GM12878 (cell line): Measurements from ENCODE around the gene TNFAIP3. TPM values are rescaled to one million over a fixed set of nuclear protein-coding genes. Genes with fewer than 3 reads are reported as not detected.
A peak's percentile ranks its signal among the peaks of the same experiment; 100 is the strongest.

ENCODE experiments used
- ATAC-seq: fragments of 200-7000 bp; cut with Tn5 transposase; 3 replicates; pipeline ENCODE4 v1.9.1; 2020; ENCODE audit warnings: mild to moderate bottlenecking, moderate library complexity
- BruUV-seq: library from RNA; stranded (reverse); fragments of 400-500 nt; replicated peaks from 2 replicates; lab custom pipeline; 2021; lab: Mats Ljungman, UMichigan
- CTCF ChIA-PET: fragments of 300-600 bp; sonication (Branson Sonifier 250); formaldehyde crosslinking; extraction: SDS; loops from one replicate; lab custom pipeline; 2021; ENCODE audit warnings: inconsistent platforms; lab: Yijun Ruan, JAX
- POLR2A ChIA-PET: fragments of 350-600 bp; formaldehyde crosslinking; extraction: SDS; loops from one replicate; lab custom pipeline; 2021; ENCODE audit warnings: inconsistent platforms; lab: Charles Lee
- RAD21 ChIA-PET: fragments of 300-600 bp; sonication (Branson Sonifier 250); formaldehyde crosslinking; loops from one replicate; lab custom pipeline; 2023; ENCODE audit warnings: antibody characterized with exemption; ENCODE audit not compliant: unreplicated experiment; lab: Charles Lee
- SMC1A ChIA-PET: fragments of 300-600 bp; sonication (Branson Sonifier 250); formaldehyde crosslinking; loops from one replicate; lab custom pipeline; 2023; ENCODE audit not compliant: unreplicated experiment, uncharacterized antibody; lab: Charles Lee
- DNase-seq: peaks from one replicate; pipeline ENCODE4 v3.0.0-alpha.2; 2011; ENCODE audit warnings: low read depth, low spot score
- FAIRE-seq: peaks from 3 replicates; lab custom pipeline; 2011; peaks lifted over from hg19 to GRCh38; lab: Jason Lieb, UNC
- H2AFZ ChIP-seq: 2 replicates; pipeline ENCODE4 v1.6.0; 2011; ENCODE audit warnings: low read depth, low read length, control low read depth; ENCODE audit not compliant: control insufficient read depth
- H3K27ac ChIP-seq: 2 replicates; pipeline ENCODE4 v1.5.1; 2011; ENCODE audit warnings: control low read depth; ENCODE audit not compliant: control insufficient read depth, insufficient read depth
- H3K27me3 ChIP-seq, 2 experiments: replicated peaks in 1 of 2; 2 replicates each; pipeline versions ENCODE4 v1.6.0 to v1.6.1; 2011; ENCODE audit warnings: low read length in 1 of 2; ENCODE audit not compliant: control insufficient read depth in 2 of 2, insufficient read depth in 2 of 2
- H3K36me3 ChIP-seq, 2 experiments: 2 replicates each; pipeline ENCODE4 v1.5.1; 2011; ENCODE audit warnings: low read length in 1 of 2; ENCODE audit not compliant: control insufficient read depth in 2 of 2, insufficient read depth in 2 of 2
- H3K4me1 ChIP-seq: 2 replicates; pipeline ENCODE4 v1.6.1; 2011; ENCODE audit warnings: mild to moderate bottlenecking, low read length, moderate library complexity, mixed read lengths; ENCODE audit not compliant: control insufficient read depth, insufficient read depth
- H3K4me2 ChIP-seq: 2 replicates; pipeline ENCODE4 v1.6.0; 2011; ENCODE audit warnings: control low read depth; ENCODE audit not compliant: control insufficient read depth, insufficient read depth
- H3K4me3 ChIP-seq: fragments of 200-600 bp; sonication (generic); 2 replicates; pipeline ENCODE4 v1.5.1; 2016
- H3K79me2 ChIP-seq: 2 replicates; pipeline ENCODE4 v1.6.0; 2011; ENCODE audit warnings: low read length; ENCODE audit not compliant: control insufficient read depth, insufficient read depth
- H3K9ac ChIP-seq: 2 replicates; pipeline ENCODE4 v1.8.0; 2011; ENCODE audit warnings: low read length, control low read depth, mixed read lengths; ENCODE audit not compliant: control insufficient read depth, insufficient read depth
- H3K9me3 ChIP-seq: replicated peaks from 3 replicates; pipeline ENCODE4 v1.5.1; 2011; ENCODE audit warnings: mild to moderate bottlenecking, low read length; ENCODE audit not compliant: control insufficient read depth, insufficient read depth
- H4K20me1 ChIP-seq: 2 replicates; pipeline ENCODE4 v1.6.0; 2011; ENCODE audit not compliant: control insufficient read depth, insufficient read depth
- MTA3 ChIP-seq: IDR thresholded peaks from 2 replicates; pipeline ENCODE4 v1.6.1; 2012; ENCODE audit warnings: low read length, inconsistent platforms, borderline replicate concordance
- POLR2A ChIP-seq: IDR thresholded peaks from 2 replicates; pipeline ENCODE4 v1.6.1; 2011; ENCODE audit warnings: low read depth, mild to moderate bottlenecking, low read length
- RUNX3 ChIP-seq: IDR thresholded peaks from 2 replicates; pipeline ENCODE4 v1.6.1; 2012; ENCODE audit warnings: low read length, inconsistent platforms
- SREBF1 ChIP-seq: IDR thresholded peaks from 2 replicates; pipeline ENCODE4 v1.6.1; 2012; ENCODE audit warnings: mild to moderate bottlenecking, low read length
- WGBS: methylation state at CpG from one replicate; pipeline ENCODE4 v1.1.6; 2016; ENCODE audit warnings: low lambda C conversion rate; ENCODE audit not compliant: insufficient replicate concordance, insufficient coverage; ENCODE audit errors: missing lambda C conversion rate; 5-methylcytosine and 5-hydroxymethylcytosine counted together
- in situ Hi-C: fragments of 300-500 bp; cut with MboI; formaldehyde crosslinking; loops from 9 replicates; pipeline ENCODE4 v1.14.3; 2018; ENCODE audit warnings: mixed read lengths
- intact Hi-C: fragments of 100-400 bp; cut with micrococcal nuclease; formaldehyde crosslinking; loops from one replicate; pipeline ENCODE4 v1.14.2; 2022; ENCODE audit not compliant: unreplicated experiment
- polyA plus RNA-seq, 11 experiments: library from polyadenylated mRNA; depleted of rRNA in 4 of 11; unstranded in 6 of 11; stranded (reverse) in 5 of 11; fragments of >200 nt; fragmentation: Nextera tagmentation in 4 of 11; fragmentation: Illumina TruSeq in 1 of 11; extraction: Ambion mirVana in 4 of 11; extraction: Trizol in 1 of 11; gene quantifications; 1 replicate in 1 of 11; 2 replicates in 10 of 11; pipeline versions ENCODE4 v1.2.1 to v1.2.3, GENCODE V29; 2011 to 2016; ENCODE audit warnings: inconsistent platforms in 2 of 11, missing spikeins in 2 of 11, low read depth in 1 of 11
- total RNA-seq, 4 experiments: library from RNA; depleted of rRNA in 3 of 4; stranded (reverse); fragments of >200 nt in 3 of 4; fragmentation: Illumina TruSeq in 1 of 4; extraction: Trizol in 1 of 4; gene quantifications; 2 replicates each; pipeline versions ENCODE4 v1.2.1 to v1.2.3, GENCODE V29; 2013 to 2021
- TF ChIP-seq, protein P1 (sequence below): fragments of 450-650 bp; IDR thresholded peaks from 2 replicates; pipeline ENCODE4 v1.6.1; 2017; ENCODE audit warnings: mild to moderate bottlenecking, moderate library complexity
- TF ChIP-seq, protein P2 (sequence below): fragments of 450-650 bp; IDR thresholded peaks from 2 replicates; pipeline ENCODE4 v1.6.1; 2016; ENCODE audit warnings: mild to moderate bottlenecking
- TF ChIP-seq, protein P3 (sequence below): fragments of 450-650 bp; IDR thresholded peaks from 2 replicates; pipeline ENCODE4 v1.6.1; 2017; ENCODE audit warnings: low read depth, mild to moderate bottlenecking, moderate library complexity
- TF ChIP-seq, protein P4 (sequence below): IDR thresholded peaks from 2 replicates; pipeline ENCODE4 v1.6.1; 2011; ENCODE audit warnings: mild to moderate bottlenecking, low read depth, low read length, moderate library complexity; ENCODE audit not compliant: insufficient replicate concordance

The TNFAIP3 gene
- total and polyA plus RNA-seq, 10 of the 15 experiments (the other 5 are each of a cell fraction or from before 2014, with no cell fraction given) = 18.0 to 350 (median 127) TPM

DNA sequence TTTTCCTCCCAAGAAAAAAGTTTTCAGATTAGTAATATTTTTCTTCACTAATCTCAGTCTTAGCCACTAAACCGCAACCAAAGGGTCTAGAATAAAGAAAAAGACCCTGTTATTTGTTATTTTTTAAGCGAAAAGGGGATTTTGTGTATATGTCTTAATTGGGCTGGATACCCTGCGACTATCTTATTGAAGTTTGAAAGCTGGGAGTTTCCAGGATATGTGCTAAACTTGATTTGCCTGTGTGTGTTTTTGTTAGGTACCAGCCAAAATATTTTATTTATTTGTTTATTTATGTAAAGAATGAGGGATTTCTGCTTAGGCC lies 52.4 kb downstream of the TNFAIP3 start (continued):
- TF ChIP-seq, protein P1, sequence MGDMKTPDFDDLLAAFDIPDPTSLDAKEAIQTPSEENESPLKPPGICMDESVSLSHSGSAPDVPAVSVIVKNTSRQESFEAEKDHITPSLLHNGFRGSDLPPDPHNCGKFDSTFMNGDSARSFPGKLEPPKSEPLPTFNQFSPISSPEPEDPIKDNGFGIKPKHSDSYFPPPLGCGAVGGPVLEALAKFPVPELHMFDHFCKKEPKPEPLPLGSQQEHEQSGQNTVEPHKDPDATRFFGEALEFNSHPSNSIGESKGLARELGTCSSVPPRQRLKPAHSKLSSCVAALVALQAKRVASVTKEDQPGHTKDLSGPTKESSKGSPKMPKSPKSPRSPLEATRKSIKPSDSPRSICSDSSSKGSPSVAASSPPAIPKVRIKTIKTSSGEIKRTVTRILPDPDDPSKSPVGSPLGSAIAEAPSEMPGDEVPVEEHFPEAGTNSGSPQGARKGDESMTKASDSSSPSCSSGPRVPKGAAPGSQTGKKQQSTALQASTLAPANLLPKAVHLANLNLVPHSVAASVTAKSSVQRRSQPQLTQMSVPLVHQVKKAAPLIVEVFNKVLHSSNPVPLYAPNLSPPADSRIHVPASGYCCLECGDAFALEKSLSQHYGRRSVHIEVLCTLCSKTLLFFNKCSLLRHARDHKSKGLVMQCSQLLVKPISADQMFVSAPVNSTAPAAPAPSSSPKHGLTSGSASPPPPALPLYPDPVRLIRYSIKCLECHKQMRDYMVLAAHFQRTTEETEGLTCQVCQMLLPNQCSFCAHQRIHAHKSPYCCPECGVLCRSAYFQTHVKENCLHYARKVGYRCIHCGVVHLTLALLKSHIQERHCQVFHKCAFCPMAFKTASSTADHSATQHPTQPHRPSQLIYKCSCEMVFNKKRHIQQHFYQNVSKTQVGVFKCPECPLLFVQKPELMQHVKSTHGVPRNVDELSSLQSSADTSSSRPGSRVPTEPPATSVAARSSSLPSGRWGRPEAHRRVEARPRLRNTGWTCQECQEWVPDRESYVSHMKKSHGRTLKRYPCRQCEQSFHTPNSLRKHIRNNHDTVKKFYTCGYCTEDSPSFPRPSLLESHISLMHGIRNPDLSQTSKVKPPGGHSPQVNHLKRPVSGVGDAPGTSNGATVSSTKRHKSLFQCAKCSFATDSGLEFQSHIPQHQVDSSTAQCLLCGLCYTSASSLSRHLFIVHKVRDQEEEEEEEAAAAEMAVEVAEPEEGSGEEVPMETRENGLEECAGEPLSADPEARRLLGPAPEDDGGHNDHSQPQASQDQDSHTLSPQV = no peak
- TF ChIP-seq, all 136 proteins: peak for 13

DNA sequence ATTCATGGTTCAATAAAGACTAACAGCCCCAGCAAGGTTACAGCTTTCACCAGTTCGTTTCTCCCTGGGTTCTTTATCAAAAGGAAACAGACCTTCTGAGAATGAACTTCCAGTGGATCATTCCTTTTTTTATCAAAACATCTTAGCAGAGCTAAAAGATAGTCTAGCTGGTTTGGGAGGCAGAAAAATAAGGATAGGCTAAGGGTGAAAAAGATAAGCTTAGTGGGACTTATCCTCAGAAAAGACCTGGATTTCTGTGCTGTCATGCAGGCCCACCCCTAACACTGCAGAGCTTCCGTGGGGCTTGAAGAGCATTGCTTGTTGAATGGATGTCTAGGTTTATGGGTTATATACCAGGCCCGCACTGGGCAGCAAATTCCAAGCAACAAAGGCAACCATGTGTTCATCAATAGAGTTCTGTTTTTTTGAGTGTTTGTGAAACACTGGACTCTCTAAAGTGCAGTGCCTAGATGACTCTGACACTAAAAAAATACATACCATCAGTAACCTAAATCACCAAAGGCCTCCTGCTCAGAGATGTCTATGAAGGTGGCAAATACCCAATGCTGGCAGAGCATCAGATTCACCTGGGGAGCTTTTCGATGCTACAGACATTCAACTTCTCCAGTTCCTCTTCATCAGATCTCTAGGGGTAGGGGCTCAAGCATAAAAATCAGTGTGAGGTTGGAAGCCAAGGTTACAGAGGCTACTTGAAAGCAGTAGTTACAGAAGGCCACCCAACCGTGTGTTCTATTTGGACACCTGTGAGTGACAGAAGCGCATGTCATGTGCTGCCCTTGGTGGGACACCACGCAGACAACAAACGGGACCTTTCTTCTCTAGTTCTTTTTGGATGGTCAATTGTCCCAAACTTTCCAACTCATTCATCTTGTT lies 53.0 kb downstream of the TNFAIP3 start:
- POLR2A ChIA-PET = interaction anchor here (1.0 to 9.2 kb wide), 8 partner anchors 9 to 49 kb away, joined by 3 to 153 read pairs (median 6); no protein-coding TSS in a partner anchor
- DNase-seq = no peak
- BruUV-seq = TSS peak; percentile 52
- RAD21 ChIA-PET = interaction anchor here (0.6 to 2.8 kb wide), 22 partner anchors 8 to 261 kb away, joined by 3 to 25 read pairs (median 4); no protein-coding TSS in a partner anchor
- 8% methylated on average over 8 of the region's 8 CpGs for WGBS
- Histone ChIP-seq H3K27ac (peak overlapping the region; percentile 81), H3K4me2 (peak overlapping the region; percentile 45), H3K79me2 (peaks cover 1% of the 10 kb centered on the region), H3K9me3 (peaks cover 3% of the 10 kb centered on the region; the same call in 2 of the 3 replicates), H3K9ac (peak overlapping the region; percentile 36; the same call in 1 of the 2 replicates)
- CTCF ChIA-PET = interaction anchor here (1.0 to 3.1 kb wide), 17 partner anchors 9 to 216 kb away, joined by 3 to 23 read pairs (median 5); no protein-coding TSS in a partner anchor
- TF ChIP-seq SREBF1 (no peak), POLR2A (no peak), MTA3 (0 out of 2 replicates have a peak, but pooled peaks have one; percentile 7), RUNX3 (0 out of 2 replicates have a peak, but pooled peaks have one; percentile 15)
- TF ChIP-seq, protein P2, sequence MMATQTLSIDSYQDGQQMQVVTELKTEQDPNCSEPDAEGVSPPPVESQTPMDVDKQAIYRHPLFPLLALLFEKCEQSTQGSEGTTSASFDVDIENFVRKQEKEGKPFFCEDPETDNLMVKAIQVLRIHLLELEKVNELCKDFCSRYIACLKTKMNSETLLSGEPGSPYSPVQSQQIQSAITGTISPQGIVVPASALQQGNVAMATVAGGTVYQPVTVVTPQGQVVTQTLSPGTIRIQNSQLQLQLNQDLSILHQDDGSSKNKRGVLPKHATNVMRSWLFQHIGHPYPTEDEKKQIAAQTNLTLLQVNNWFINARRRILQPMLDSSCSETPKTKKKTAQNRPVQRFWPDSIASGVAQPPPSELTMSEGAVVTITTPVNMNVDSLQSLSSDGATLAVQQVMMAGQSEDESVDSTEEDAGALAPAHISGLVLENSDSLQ = peak; percentile 81
- TF ChIP-seq, protein P3, sequence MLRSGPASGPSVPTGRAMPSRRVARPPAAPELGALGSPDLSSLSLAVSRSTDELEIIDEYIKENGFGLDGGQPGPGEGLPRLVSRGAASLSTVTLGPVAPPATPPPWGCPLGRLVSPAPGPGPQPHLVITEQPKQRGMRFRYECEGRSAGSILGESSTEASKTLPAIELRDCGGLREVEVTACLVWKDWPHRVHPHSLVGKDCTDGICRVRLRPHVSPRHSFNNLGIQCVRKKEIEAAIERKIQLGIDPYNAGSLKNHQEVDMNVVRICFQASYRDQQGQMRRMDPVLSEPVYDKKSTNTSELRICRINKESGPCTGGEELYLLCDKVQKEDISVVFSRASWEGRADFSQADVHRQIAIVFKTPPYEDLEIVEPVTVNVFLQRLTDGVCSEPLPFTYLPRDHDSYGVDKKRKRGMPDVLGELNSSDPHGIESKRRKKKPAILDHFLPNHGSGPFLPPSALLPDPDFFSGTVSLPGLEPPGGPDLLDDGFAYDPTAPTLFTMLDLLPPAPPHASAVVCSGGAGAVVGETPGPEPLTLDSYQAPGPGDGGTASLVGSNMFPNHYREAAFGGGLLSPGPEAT = peak; percentile 35; the same call in 1 of the 2 replicates
- TF ChIP-seq, protein P4, sequence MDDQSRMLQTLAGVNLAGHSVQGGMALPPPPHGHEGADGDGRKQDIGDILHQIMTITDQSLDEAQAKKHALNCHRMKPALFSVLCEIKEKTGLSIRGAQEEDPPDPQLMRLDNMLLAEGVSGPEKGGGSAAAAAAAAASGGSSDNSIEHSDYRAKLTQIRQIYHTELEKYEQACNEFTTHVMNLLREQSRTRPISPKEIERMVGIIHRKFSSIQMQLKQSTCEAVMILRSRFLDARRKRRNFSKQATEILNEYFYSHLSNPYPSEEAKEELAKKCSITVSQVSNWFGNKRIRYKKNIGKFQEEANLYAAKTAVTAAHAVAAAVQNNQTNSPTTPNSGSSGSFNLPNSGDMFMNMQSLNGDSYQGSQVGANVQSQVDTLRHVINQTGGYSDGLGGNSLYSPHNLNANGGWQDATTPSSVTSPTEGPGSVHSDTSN = peak; percentile 66
- TF ChIP-seq, all 136 proteins: peak for 5
- H3K4me1 ChIP-seq = peaks cover 51% of the 10 kb centered on the region
- no peaks in the 10 kb centered on the region for H4K20me1 ChIP-seq
- in situ Hi-C loops = no loop called here
- FAIRE-seq = no peak
- H2AFZ ChIP-seq = peak overlapping the region; percentile 60
- H3K36me3 ChIP-seq = no peaks in the 10 kb centered on the region
- intact Hi-C loops = loop anchor here (10.0 kb wide), 1 partner anchor 655 kb away; no protein-coding TSS in a partner anchor
- no peaks in the 10 kb centered on the region for H3K27me3 ChIP-seq
- H3K4me3 ChIP-seq = no peak overlapping the region
- SMC1A ChIA-PET = interaction anchor here (0.6 to 34.9 kb wide), 14 partner anchors 9 to 216 kb away, joined by 3 to 1237 read pairs (median 6); partner anchors contain the start of gene TNFAIP3
- ATAC-seq = peak; percentile 59
